Activated T-cell treated with anti-CD3 and anti-CD28 coated beads, Interleukin-2, amount 50 U/mL, for 48 hours (primary cell): ENCODE measurements around the gene LRRC55.

ENCODE experiments used
- DNase-seq, 2 experiments: peaks; one replicate each; pipeline ENCODE4 v3.0.0-alpha.2; 2020

Gene LRRC55

GRCh38 chr11:57239348-57239747 is 57.6 kb downstream of the LRRC55 start:
- DNase-seq: no peak

- DNase-seq: no peak
Observed at GRCh38 chr11:57240007-57240406, 58.3 kb downstream of the LRRC55 start.

- no peak for DNase-seq
Observed at GRCh38 chr11:57240757-57241156, 59.0 kb downstream of the LRRC55 start.
